Astrocyte (in vitro differentiated cells and primary cell): Measurements from ENCODE around the gene PTPRN2. TPM values are rescaled to one million over a fixed set of nuclear protein-coding genes. Genes with fewer than 3 reads are reported as not detected.

Experiments used
- DNase-seq: peaks from one replicate; pipeline ENCODE4 v3.0.0-alpha.2; 2010; ENCODE audit warnings: low read depth
- FAIRE-seq: peaks from 2 replicates; lab custom pipeline; 2011; peaks lifted over from hg19 to GRCh38; lab: Jason Lieb, UNC
- H2AFZ ChIP-seq: 2 replicates; pipeline ENCODE4 v1.6.0; 2012; ENCODE audit warnings: low read depth, low read length, inconsistent platforms
- H3K27ac ChIP-seq: 2 replicates; pipeline ENCODE4 v1.5.1; 2011; ENCODE audit warnings: low read depth, low read length, inconsistent platforms
- H3K27me3 ChIP-seq: 2 replicates; pipeline ENCODE4 v1.6.0; 2011; ENCODE audit warnings: low read length, inconsistent platforms; ENCODE audit not compliant: insufficient read depth
- H3K36me3 ChIP-seq: 2 replicates; pipeline ENCODE4 v1.5.1; 2011; ENCODE audit warnings: low read length, inconsistent platforms; ENCODE audit not compliant: insufficient read depth
- H3K4me1 ChIP-seq: 2 replicates; pipeline ENCODE4 v1.5.1; 2011; ENCODE audit warnings: low read length, inconsistent platforms; ENCODE audit not compliant: insufficient read depth
- H3K4me2 ChIP-seq: 2 replicates; pipeline ENCODE4 v1.6.0; 2012; ENCODE audit warnings: low read length, inconsistent platforms
- H3K4me3 ChIP-seq: 2 replicates; pipeline ENCODE4 v1.5.1; 2011; ENCODE audit warnings: low read depth, mild to moderate bottlenecking, low read length, inconsistent platforms; ENCODE audit not compliant: insufficient read depth
- H3K79me2 ChIP-seq: 2 replicates; pipeline ENCODE4 v1.6.0; 2012; ENCODE audit warnings: mild to moderate bottlenecking, low read length, inconsistent platforms; ENCODE audit not compliant: insufficient read depth
- H3K9ac ChIP-seq: 2 replicates; pipeline ENCODE4 v1.6.0; 2012; ENCODE audit warnings: mild to moderate bottlenecking, low read length, inconsistent platforms
- H3K9me3 ChIP-seq: 2 replicates; pipeline ENCODE4 v1.5.1; 2012; ENCODE audit warnings: low read depth, mild to moderate bottlenecking, low read length, inconsistent platforms; ENCODE audit not compliant: insufficient read depth
- H4K20me1 ChIP-seq: 2 replicates; pipeline ENCODE4 v1.6.0; 2012; ENCODE audit warnings: low read length, inconsistent platforms; ENCODE audit not compliant: insufficient read depth
- H3K27ac Mint-ChIP-seq: one replicate; pipeline ENCODE4 v1.8.0; 2021; ENCODE audit warnings: mild to moderate bottlenecking, mixed read lengths; ENCODE audit not compliant: unreplicated experiment
- H3K27me3 Mint-ChIP-seq: one replicate; pipeline ENCODE4 v1.8.0; 2021; ENCODE audit warnings: low read depth, mixed read lengths; ENCODE audit not compliant: unreplicated experiment
- H3K36me3 Mint-ChIP-seq: one replicate; pipeline ENCODE4 v1.8.0; 2021; ENCODE audit warnings: low read depth, mixed read lengths; ENCODE audit not compliant: unreplicated experiment
- H3K4me1 Mint-ChIP-seq: one replicate; pipeline ENCODE4 v1.8.0; 2021; ENCODE audit warnings: low read depth, mixed read lengths; ENCODE audit not compliant: unreplicated experiment
- H3K4me3 Mint-ChIP-seq: one replicate; pipeline ENCODE4 v1.8.0; 2021; ENCODE audit warnings: mild to moderate bottlenecking, moderate library complexity, mixed read lengths; ENCODE audit not compliant: unreplicated experiment
- H3K9me3 Mint-ChIP-seq: one replicate; pipeline ENCODE4 v1.8.0; 2021; ENCODE audit warnings: mild to moderate bottlenecking, mixed read lengths; ENCODE audit not compliant: unreplicated experiment
- CTCF ChIP-seq: IDR thresholded peaks from 2 replicates; pipeline ENCODE4 v1.5.1; 2011; ENCODE audit warnings: low read depth, mild to moderate bottlenecking, inconsistent platforms, low read length, moderate library complexity; ENCODE audit not compliant: insufficient read depth
- EZH2 ChIP-seq: IDR thresholded peaks from 2 replicates; pipeline ENCODE4 v1.6.1; 2012; ENCODE audit warnings: mild to moderate bottlenecking, low read length, inconsistent platforms; ENCODE audit not compliant: insufficient read depth
- total RNA-seq: library from RNA; stranded (reverse); gene quantifications from 2 replicates; pipeline ENCODE4 v1.2.1, GENCODE V29; 2021

PTPRN2 gene
- total RNA-seq, 1 donor from 2014 or later = 0.09 TPM

- no peaks in the 10 kb centered on the region for H3K27me3 Mint-ChIP-seq
- H3K27ac ChIP-seq = no peak overlapping the region
- H3K9me3 Mint-ChIP-seq = peaks cover 33% of the 10 kb centered on the region
- H3K4me1 Mint-ChIP-seq = no peaks in the 10 kb centered on the region
- H3K4me3 ChIP-seq = no peak overlapping the region
- no peak overlapping the region for H3K4me2 ChIP-seq
- no peak overlapping the region for H3K27ac Mint-ChIP-seq
- H3K9ac ChIP-seq = no peak overlapping the region
- no peaks in the 10 kb centered on the region for H3K36me3 ChIP-seq
- TF ChIP-seq CTCF (no peak), EZH2 (no peak)
- no peaks in the 10 kb centered on the region for H3K4me1 ChIP-seq
- no peak overlapping the region for H2AFZ ChIP-seq
- H3K79me2 ChIP-seq = no peaks in the 10 kb centered on the region
- H4K20me1 ChIP-seq = no peaks in the 10 kb centered on the region
- no peak overlapping the region for H3K4me3 Mint-ChIP-seq
- H3K9me3 ChIP-seq = peaks cover 20% of the 10 kb centered on the region
- FAIRE-seq = no peak
- no peaks in the 10 kb centered on the region for H3K36me3 Mint-ChIP-seq
- no peaks in the 10 kb centered on the region for H3K27me3 ChIP-seq
- DNase-seq = no peak
These were observed 611.9 kb downstream of the PTPRN2 start for GRCh38 chr7:157975401-157976372.

- H3K9ac ChIP-seq = no peak overlapping the region
- DNase-seq = no peak
- no peaks in the 10 kb centered on the region for H3K79me2 ChIP-seq
- no peaks in the 10 kb centered on the region for H3K27me3 Mint-ChIP-seq
- H3K27me3 ChIP-seq = no peaks in the 10 kb centered on the region
- H2AFZ ChIP-seq = no peak overlapping the region
- no peaks in the 10 kb centered on the region for H3K4me1 Mint-ChIP-seq
- no peak for TF ChIP-seq CTCF
- no peak for TF ChIP-seq EZH2
- no peaks in the 10 kb centered on the region for H4K20me1 ChIP-seq
- no peaks in the 10 kb centered on the region for H3K36me3 ChIP-seq
- peaks cover 33% of the 10 kb centered on the region for H3K9me3 Mint-ChIP-seq
- no peak overlapping the region for H3K4me3 Mint-ChIP-seq
- H3K4me2 ChIP-seq = no peak overlapping the region
- no peak overlapping the region for H3K27ac Mint-ChIP-seq
- H3K9me3 ChIP-seq = peaks cover 20% of the 10 kb centered on the region
- H3K36me3 Mint-ChIP-seq = no peaks in the 10 kb centered on the region
- no peak overlapping the region for H3K4me3 ChIP-seq
- FAIRE-seq = no peak
- no peaks in the 10 kb centered on the region for H3K4me1 ChIP-seq
- no peak overlapping the region for H3K27ac ChIP-seq
These were observed 612.9 kb downstream of the PTPRN2 start for GRCh38 chr7:157974678-157975230.
